GM12801 (cell line): ENCODE measurements around the gene METTL6.

ENCODE experiments used
- TF ChIP-seq, protein P1 (sequence below): IDR thresholded peaks from one replicate; pipeline ENCODE4 v1.5.1; 2011; ENCODE audit warnings: control low read depth; ENCODE audit not compliant: insufficient read length; ENCODE audit errors: extremely low read depth

Gene METTL6

GRCh38 chr3:15409774-15410173 is 17.6 kb downstream of the METTL6 start:
- TF ChIP-seq, protein P1, sequence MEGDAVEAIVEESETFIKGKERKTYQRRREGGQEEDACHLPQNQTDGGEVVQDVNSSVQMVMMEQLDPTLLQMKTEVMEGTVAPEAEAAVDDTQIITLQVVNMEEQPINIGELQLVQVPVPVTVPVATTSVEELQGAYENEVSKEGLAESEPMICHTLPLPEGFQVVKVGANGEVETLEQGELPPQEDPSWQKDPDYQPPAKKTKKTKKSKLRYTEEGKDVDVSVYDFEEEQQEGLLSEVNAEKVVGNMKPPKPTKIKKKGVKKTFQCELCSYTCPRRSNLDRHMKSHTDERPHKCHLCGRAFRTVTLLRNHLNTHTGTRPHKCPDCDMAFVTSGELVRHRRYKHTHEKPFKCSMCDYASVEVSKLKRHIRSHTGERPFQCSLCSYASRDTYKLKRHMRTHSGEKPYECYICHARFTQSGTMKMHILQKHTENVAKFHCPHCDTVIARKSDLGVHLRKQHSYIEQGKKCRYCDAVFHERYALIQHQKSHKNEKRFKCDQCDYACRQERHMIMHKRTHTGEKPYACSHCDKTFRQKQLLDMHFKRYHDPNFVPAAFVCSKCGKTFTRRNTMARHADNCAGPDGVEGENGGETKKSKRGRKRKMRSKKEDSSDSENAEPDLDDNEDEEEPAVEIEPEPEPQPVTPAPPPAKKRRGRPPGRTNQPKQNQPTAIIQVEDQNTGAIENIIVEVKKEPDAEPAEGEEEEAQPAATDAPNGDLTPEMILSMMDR = no peak

DNA sequence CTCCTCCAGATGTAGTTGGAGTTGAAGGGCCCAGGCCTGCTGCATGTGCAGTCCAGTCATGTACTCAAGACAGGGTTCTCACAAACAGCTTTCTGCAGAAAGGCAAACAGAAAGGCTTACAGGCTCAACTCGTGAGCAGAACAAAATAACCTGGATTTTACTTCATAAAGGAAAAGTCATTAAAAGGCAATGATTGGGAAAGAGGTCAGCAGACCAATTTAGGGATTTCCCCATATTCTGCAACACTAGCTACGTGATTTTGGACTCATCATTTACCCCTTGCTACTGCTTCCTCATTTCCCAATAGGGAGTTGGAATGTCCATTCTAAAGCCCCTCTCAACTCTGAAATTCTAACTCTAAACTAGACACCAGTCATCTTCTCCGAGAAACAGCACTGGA is 18.1 kb downstream of the METTL6 start:
- TF ChIP-seq, protein P1 = no peak

DNA sequence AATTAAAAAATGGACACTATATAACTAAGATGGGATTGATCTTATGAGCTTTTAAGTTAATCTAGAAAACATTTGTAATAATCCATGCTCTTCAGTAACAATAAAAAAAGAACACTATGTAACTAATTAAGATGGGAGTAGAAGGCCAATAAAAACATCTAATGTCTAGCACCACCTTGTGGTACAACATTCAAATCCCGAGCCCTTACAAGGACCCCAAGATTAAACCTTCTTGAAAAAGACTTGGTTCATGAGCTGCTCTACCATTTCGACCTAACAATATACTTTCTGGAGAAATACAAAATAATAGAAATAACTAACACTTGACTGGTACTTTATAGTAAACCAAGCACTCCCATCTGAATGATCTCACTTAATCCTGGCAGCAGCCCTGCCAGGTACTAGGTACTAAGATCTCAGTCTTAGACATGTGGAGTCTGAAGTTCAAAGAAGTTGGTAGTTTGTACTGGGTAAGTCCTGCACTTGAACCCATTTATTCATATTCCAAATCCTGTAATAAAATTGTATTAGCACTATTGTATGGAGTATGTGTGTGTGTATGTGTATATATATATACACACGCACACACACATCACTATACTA is 21.8 kb downstream of the METTL6 start:
- TF ChIP-seq, protein P1 = no peak

- TF ChIP-seq, protein P1 = no peak
Measured at GRCh38 chr3:15404767-15405166, 22.6 kb downstream of the METTL6 start.

GRCh38 chr3:15403965-15404364 is 23.4 kb downstream of the METTL6 start:
- TF ChIP-seq, protein P1 = no peak

GRCh38 chr3:15403495-15403894 is 23.8 kb downstream of the METTL6 start:
- TF ChIP-seq, protein P1 = no peak

- TF ChIP-seq, protein P1 = no peak
Measured at GRCh38 chr3:15401936-15402335, 25.4 kb downstream of the METTL6 start.
